GM18498 (cell line): ENCODE data around the gene KCNK16.

Experiments
- ATAC-seq: cut with Tn5 transposase; IDR thresholded peaks from one replicate; pipeline ENCODE4 v1.9.1; 2021; ENCODE audit warnings: mild to moderate bottlenecking, moderate library complexity; ENCODE audit not compliant: unreplicated experiment

Gene KCNK16

DNA sequence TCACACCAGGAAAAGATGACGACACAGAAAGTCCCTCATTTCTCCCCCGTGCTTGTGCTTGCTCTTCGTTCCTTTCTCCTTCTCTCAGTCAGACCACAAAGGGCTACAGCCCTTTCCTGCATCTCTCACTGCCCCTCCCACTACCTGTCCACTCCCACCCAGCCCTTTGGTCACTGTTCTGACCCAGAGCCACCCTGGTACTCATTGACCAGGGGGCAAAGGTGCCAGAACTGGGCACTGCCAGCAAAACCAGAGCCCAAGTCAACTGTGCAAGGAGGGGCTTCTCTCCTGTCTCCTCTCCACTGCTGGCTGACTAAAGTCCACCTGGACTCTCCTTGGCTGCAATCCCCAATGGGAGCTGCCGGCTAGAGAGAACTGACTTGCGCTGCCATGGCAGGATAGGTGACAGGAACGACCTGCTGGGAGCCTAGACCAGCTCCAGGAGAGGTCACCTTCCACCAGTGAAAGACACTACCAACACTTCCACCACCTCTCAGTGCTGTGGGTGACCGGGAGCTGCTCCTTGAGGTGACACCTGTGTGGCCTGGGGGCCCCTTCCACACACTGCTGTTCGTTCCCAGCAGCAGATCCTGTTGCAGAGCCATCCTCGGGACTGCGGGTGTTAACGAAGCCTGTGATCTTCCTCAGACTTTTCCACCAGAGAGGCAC is 41.1 kb downstream of the KCNK16 start:
- ATAC-seq, result no peak

- ATAC-seq, result no peak
Observed at GRCh38 chr6:39280247-39280731, 42.2 kb downstream of the KCNK16 start.

DNA sequence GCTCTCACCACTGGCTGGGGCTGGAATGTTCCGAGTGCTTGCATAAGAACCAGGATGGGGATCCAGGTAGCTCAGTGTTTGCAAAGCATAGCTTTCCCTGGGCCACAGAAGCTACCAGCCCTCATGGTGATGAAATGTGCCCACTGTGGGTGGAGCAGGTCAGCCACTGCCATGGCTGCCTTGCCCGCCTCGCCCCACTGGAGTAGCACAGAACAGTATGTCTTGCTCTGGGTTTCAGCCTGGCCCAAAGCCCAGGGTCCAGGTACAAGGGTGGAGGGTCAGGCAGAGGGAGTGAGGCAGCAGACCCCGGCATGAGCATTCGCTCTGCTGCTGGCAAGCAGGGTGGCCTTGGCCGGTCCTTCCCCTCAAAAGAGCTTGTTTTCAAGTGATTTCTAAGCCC is 43.0 kb downstream of the KCNK16 start:
- no peak for ATAC-seq

GRCh38 chr6:39276379-39276995 is 46.0 kb downstream of the KCNK16 start:
- ATAC-seq, result no peak

DNA sequence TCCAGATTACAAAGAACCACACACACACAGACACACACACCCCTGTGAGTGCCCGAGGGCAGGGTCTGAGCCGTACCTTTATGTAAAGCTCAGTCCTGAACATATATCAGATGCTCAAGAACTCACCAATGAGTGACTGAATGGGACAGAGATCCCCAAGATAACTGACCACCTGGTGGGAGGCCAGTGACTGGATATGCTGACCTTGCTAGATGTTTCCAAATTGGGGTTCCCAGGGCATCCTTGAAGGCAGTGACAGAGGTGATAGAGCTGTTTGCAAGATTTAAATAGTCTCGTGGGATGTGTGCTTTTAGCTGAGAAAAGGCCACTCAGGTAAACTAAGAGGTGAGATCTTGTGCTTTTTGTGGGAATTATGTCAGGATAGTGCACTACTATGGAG is 47.6 kb downstream of the KCNK16 start:
- ATAC-seq, result no peak

DNA sequence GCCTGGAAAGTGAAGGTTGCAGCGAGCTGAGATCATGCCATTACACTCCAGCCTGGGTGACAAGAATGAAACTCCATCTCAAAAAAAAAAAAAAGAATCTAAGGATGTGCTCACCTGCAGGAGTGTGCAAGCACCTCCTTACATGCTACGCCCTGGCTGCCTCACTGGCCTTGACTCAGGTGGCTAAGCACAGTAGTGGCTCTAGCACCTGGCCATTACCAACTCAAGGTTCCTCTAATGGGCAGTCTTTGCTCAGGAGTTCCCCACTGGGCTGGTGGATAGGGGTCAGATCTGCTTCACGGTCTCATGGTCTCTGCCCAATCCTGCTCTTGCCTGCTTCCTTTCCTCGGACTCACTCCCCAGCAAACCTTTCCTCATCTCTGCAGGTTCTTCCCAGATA is 48.0 kb downstream of the KCNK16 start:
- no peak for ATAC-seq

GRCh38 chr6:39273406-39273821 is 49.1 kb downstream of the KCNK16 start:
- ATAC-seq, result no peak

DNA sequence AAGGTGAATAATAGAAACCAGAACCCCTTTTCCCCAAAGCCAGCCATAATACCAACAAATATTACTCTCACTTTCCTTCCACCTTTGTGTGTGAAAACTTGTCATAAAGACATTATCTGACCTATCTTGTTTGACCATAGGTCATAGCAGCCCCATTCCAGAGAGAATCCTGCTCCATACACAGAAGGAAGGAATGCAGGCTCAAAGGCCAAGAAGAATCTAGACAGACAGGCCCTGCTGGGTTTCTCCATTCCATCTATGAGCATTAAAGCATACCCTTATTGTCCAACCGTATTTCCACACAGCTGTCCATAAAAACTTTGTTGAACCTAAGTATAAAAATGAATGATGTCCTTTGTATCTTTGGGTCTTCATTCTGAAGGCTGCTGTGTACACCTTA is 52.5 kb downstream of the KCNK16 start:
- ATAC-seq, result no peak

DNA sequence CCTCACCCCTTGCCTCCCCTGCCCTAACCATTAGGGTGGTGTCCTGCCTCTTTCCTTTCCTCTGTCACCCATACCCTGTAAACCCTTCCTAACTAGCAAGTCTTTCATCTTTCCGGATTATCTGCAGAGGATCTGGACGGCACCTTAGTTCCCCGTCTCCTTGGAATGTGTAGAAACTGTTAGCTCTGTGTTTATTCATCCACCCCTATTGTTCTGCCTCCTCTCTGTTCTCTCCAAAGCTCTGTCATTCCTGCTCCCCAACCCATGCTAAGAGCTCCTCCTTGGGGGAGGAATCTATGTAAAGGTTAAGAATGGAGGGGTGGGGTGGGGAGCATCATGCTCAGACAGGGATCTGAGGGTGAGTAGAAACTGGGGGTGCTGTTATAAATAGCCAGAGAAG is 53.8 kb downstream of the KCNK16 start:
- no peak for ATAC-seq

- no peak for ATAC-seq
Observed at GRCh38 chr6:39268171-39268570, 54.3 kb downstream of the KCNK16 start.

DNA sequence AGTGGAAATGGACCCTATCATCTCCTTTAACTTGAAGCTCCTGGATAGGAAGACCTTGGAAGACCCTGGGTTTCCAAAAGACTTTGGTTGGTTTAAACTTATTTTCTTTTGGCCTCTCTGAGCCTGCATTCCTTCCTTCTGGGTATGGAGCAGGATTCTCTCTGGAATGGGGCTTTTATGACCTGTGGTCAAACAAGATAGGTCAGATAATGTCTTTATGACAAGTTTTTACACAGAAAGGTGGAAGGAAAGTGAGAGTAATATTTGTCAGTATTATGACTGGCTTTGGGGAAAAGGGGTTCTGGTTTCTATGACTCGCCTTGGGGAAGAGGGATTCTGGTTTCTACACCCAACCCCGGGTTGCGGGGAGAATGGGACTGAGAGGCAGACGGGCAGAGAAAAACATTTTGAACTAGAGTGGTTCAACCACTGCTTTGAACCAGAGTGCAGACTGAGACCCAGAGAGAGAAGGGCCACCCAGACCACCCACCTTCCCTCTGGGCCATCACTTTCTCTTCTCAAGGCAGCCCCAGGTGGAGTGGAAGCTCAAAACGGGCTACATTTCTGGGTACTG is 55.6 kb downstream of the KCNK16 start:
- ATAC-seq, result no peak

GRCh38 chr6:39266375-39266774 is 56.1 kb downstream of the KCNK16 start:
- no peak for ATAC-seq
